GM23248 (cell line): ENCODE results near the gene PKNOX2. TPM values are rescaled to one million over a fixed set of nuclear protein-coding genes. Genes with fewer than 3 reads are reported as not detected.

ENCODE experiments used
- DNase-seq: peaks from one replicate; pipeline ENCODE4 v3.0.0-alpha.2; 2015
- H2AFZ ChIP-seq: fragments of 200-600 bp; sonication (generic); 2 replicates; pipeline ENCODE4 v1.6.1; 2016; ENCODE audit warnings: antibody characterized with exemption
- H3F3A ChIP-seq: fragments of 200-600 bp; sonication (generic); 2 replicates; pipeline ENCODE4 v1.6.1; 2016; ENCODE audit warnings: mild to moderate bottlenecking, antibody characterized with exemption, mixed run types; ENCODE audit not compliant: insufficient read depth
- H3K27ac ChIP-seq: fragments of 200-600 bp; sonication (generic); 2 replicates; pipeline ENCODE4 v1.5.1; 2016; ENCODE audit warnings: mild to moderate bottlenecking
- H3K27me3 ChIP-seq: fragments of 200-600 bp; sonication (generic); replicated peaks from 2 replicates; pipeline ENCODE4 v1.6.1; 2016; ENCODE audit warnings: mild to moderate bottlenecking; ENCODE audit not compliant: insufficient read depth
- H3K36me3 ChIP-seq: fragments of 200-600 bp; sonication (generic); 2 replicates; pipeline ENCODE4 v1.6.1; 2016; ENCODE audit warnings: low read depth, mild to moderate bottlenecking
- H3K4me1 ChIP-seq: fragments of 200-600 bp; sonication (generic); 2 replicates; pipeline ENCODE4 v1.6.1; 2016; ENCODE audit warnings: mild to moderate bottlenecking; ENCODE audit not compliant: insufficient read depth
- H3K4me2 ChIP-seq: fragments of 200-600 bp; sonication (generic); one replicate; pipeline ENCODE4 v1.6.1; 2016; ENCODE audit warnings: mild to moderate bottlenecking; ENCODE audit not compliant: unreplicated experiment
- H3K4me3 ChIP-seq: fragments of 200-600 bp; sonication (generic); 2 replicates; pipeline ENCODE4 v1.5.1; 2016; ENCODE audit warnings: mild to moderate bottlenecking
- H3K79me2 ChIP-seq: fragments of 200-600 bp; sonication (generic); 2 replicates; pipeline ENCODE4 v1.6.1; 2016; ENCODE audit warnings: mild to moderate bottlenecking; ENCODE audit not compliant: insufficient read depth
- H3K9ac ChIP-seq: fragments of 200-600 bp; sonication (generic); 2 replicates; pipeline ENCODE4 v1.6.1; 2016; ENCODE audit warnings: mild to moderate bottlenecking
- H3K9me2 ChIP-seq: fragments of 200-600 bp; sonication (generic); 2 replicates; pipeline ENCODE4 v1.6.1; 2016; ENCODE audit warnings: mixed run types, mild to moderate bottlenecking, moderate library complexity; ENCODE audit not compliant: insufficient read depth
- H3K9me3 ChIP-seq: fragments of 200-600 bp; sonication (generic); one replicate; pipeline ENCODE4 v1.6.1; 2017; ENCODE audit warnings: low read depth
- H4K20me1 ChIP-seq: fragments of 200-600 bp; sonication (generic); 2 replicates; pipeline ENCODE4 v1.6.0; 2016; ENCODE audit not compliant: insufficient read depth
- EZH2 ChIP-seq: fragments of 200-600 bp; sonication (generic); IDR thresholded peaks from 2 replicates; pipeline ENCODE4 v1.6.1; 2018; ENCODE audit warnings: antibody characterized with exemption, mild to moderate bottlenecking; ENCODE audit not compliant: insufficient read depth, poor library complexity, severe bottlenecking
- EZH2phosphoT487 ChIP-seq: fragments of 200-600 bp; sonication (generic); IDR thresholded peaks from 2 replicates; pipeline ENCODE4 v1.6.1; 2018; ENCODE audit warnings: antibody characterized with exemption, moderate library complexity, mild to moderate bottlenecking, low read depth; ENCODE audit not compliant: insufficient read depth
- WGBS, 2 experiments: methylation state at CpG; one replicate each; pipeline ENCODE4 v1.1.6; 2015 to 2017; ENCODE audit warnings: low lambda C conversion rate in 2 of 2, low coverage in 1 of 2; ENCODE audit errors: missing lambda C conversion rate in 2 of 2; 5-methylcytosine and 5-hydroxymethylcytosine counted together
- in situ Hi-C: fragments of 300-500 bp; cut with MboI; formaldehyde crosslinking; loops from 2 replicates; pipeline ENCODE4 v1.15.0; 2020
- polyA plus RNA-seq: library from polyadenylated mRNA; unstranded; fragments of >200 nt; fragmentation: Nextera tagmentation; extraction: Ambion mirVana; gene quantifications from 2 replicates; pipeline ENCODE4 v1.2.1, GENCODE V29; 2016
- total RNA-seq: library from RNA; depleted of rRNA; stranded (reverse); fragments of >200 nt; shearing (Covaris generic); gene quantifications from 2 replicates; pipeline ENCODE4 v1.2.3, GENCODE V29; 2014

PKNOX2 gene
- total and polyA plus RNA-seq, 2 experiments from 2014 or later, result 0.21 to 0.76 TPM

DNA sequence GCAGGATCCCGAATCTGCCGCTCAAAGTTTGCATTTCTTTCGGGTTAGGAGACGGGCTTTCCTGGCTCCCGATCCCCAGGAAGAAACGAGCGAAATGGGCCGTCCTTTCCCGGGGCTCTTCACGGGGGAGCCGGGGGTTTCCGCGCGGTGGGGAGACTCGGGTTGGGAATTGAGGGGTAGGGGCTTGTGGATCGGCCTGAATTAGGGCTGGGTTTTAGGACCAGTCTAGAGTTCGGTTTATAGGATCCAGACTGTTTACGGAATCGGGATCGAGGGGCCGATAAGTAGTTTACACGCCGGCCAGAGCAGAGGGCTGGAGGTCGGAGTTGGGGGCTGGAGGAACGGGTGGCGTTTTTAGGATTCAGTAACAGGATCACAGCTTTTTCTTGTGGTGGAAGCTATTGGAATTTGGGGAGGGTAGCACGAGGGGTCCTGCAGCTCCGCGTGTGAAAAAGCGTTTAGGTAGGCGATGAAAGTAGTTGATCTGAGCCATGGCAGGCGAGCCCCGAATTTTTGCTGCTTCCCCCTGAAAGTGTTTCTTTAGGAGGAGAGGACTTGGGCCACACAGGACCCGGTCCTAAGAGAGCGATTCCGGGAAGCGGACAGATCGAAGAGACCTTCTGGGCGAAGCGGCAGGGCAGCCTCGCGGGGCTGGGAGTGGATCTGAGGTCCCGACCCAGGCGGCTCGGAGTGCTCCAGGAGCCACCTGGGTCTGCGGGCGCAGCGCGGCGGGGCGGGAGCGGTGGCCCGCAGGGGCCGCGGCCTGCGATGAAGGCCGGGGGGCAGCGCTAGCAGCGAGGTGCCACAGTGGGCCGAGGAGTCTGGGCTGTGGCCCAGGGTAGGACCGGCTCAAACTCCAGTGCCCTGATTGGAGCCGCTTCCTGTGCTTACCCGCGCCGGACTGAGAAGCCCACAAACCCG is 1.6 kb downstream of the PKNOX2 start:
- no peaks in the 10 kb centered on the region for H3K36me3 ChIP-seq
- H4K20me1 ChIP-seq, result no peaks in the 10 kb centered on the region
- H3K9me2 ChIP-seq, result no peaks in the 10 kb centered on the region
- no peaks in the 10 kb centered on the region for H3K79me2 ChIP-seq
- no peaks in the 10 kb centered on the region for H3K4me1 ChIP-seq
- no peaks in the 10 kb centered on the region for H3K9me3 ChIP-seq
- H3K9ac ChIP-seq, result peak overlapping the region; percentile 62
- peak overlapping the region; percentile 86 for H2AFZ ChIP-seq
- no peaks in the 10 kb centered on the region for H3F3A ChIP-seq
- peak overlapping the region; percentile 87 for H3K4me2 ChIP-seq
- TF ChIP-seq EZH2phosphoT487 (0 out of 2 replicates have a peak, but pooled peaks have one; percentile 53), EZH2 (peak; percentile 70)
- peak overlapping the region; percentile 74 for H3K4me3 ChIP-seq
- peaks cover 3% of the 10 kb centered on the region; the same call in 1 of the 2 replicates for H3K27me3 ChIP-seq
- in situ Hi-C loops, result no loop called here
- 5 to 8% methylated on average over 52 to 60 of the region's 66 CpGs for WGBS, 2 experiments
- H3K27ac ChIP-seq, result no peak overlapping the region
- peak; percentile 53 for DNase-seq

GRCh38 chr11:125166764-125167291 is 2.3 kb downstream of the PKNOX2 start:
- peak overlapping the region; percentile 87 for H3K4me2 ChIP-seq
- H3K27ac ChIP-seq, result no peak overlapping the region
- H2AFZ ChIP-seq, result peak overlapping the region; percentile 86
- no peaks in the 10 kb centered on the region for H3K9me3 ChIP-seq
- H3K27me3 ChIP-seq, result peaks cover 3% of the 10 kb centered on the region; the same call in 1 of the 2 replicates
- H3F3A ChIP-seq, result no peaks in the 10 kb centered on the region
- no peaks in the 10 kb centered on the region for H3K36me3 ChIP-seq
- H3K9ac ChIP-seq, result peak overlapping the region; percentile 62; the same call in 1 of the 2 replicates
- 68 to 69% methylated on average over 14 to 16 of the region's 16 CpGs for WGBS, 2 experiments
- H3K4me1 ChIP-seq, result no peaks in the 10 kb centered on the region
- H3K4me3 ChIP-seq, result peak overlapping the region; percentile 74
- no peak for TF ChIP-seq EZH2phosphoT487
- in situ Hi-C loops, result no loop called here
- H4K20me1 ChIP-seq, result no peaks in the 10 kb centered on the region
- no peaks in the 10 kb centered on the region for H3K9me2 ChIP-seq
- no peak for DNase-seq
- H3K79me2 ChIP-seq, result no peaks in the 10 kb centered on the region

DNA sequence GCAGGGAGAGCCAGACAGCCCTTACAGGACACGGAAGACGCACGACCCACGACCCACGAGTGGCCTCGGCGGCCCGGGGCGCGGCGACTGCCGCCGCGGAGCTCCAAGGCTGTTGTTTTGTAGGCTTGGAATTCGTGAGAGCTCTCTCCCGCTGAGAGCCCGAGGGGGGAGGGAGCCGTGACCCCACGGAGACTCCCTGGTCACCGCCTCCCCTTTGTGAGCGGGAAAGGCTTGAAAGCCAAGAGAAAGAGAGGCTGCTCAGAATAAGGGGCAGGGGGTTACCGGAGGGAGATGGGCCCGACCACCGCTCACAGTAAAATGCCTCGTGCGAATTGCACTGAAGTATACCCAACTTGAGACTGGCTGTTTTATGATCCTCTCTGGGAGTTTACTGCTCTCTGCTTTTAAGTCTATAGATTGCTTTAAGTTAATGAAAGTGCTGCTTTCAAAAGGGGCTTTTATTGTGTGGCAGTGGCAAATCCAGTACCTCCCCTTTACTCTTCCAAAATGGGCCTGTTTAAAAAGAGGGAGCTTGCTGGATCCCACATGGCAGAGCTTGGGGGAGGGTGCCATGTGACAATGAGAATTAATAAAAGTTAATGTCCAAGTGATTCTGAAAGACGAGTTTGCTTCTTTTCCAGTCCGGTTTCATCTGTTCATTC is 2.9 kb downstream of the PKNOX2 start:
- no peak overlapping the region for H2AFZ ChIP-seq
- no peaks in the 10 kb centered on the region for H3F3A ChIP-seq
- no peaks in the 10 kb centered on the region for H3K4me1 ChIP-seq
- H3K27me3 ChIP-seq, result no peaks in the 10 kb centered on the region; the same call in 1 of the 2 replicates
- in situ Hi-C loops, result no loop called here
- no peak overlapping the region for H3K4me3 ChIP-seq
- H3K9me3 ChIP-seq, result no peaks in the 10 kb centered on the region
- no peaks in the 10 kb centered on the region for H3K36me3 ChIP-seq
- TF ChIP-seq EZH2phosphoT487 (no peak), EZH2 (no peak)
- DNase-seq, result no peak
- WGBS, 2 experiments, result 87 to 91% methylated on average over 20 to 28 of the region's 28 CpGs
- H3K9ac ChIP-seq, result no peak overlapping the region
- no peaks in the 10 kb centered on the region for H3K9me2 ChIP-seq
- H4K20me1 ChIP-seq, result no peaks in the 10 kb centered on the region
- no peaks in the 10 kb centered on the region for H3K79me2 ChIP-seq
- no peak overlapping the region for H3K27ac ChIP-seq
- no peak overlapping the region for H3K4me2 ChIP-seq
